Measurements from ENCODE around the gene MAPKBP1.

The MAPKBP1 gene

GRCh38 chr15:41866263-41866703 is 92.0 kb downstream of the MAPKBP1 start:
- Mint-ChIP-seq H3K36me3 (ENCODE audit: low read depth) (no peaks in the 10 kb centered on the region), H3K4me3 (no peak overlapping the region), H3K27ac (no peak overlapping the region), H3K9me3 (no peaks in the 10 kb centered on the region), H3K4me1 (peaks cover 5% of the 10 kb centered on the region), H3K27me3 (no peaks in the 10 kb centered on the region)
- DNase-seq (no peak), ATAC-seq (no peak)

- Mint-ChIP-seq H3K9me3 (no peaks in the 10 kb centered on the region), H3K27ac (no peak overlapping the region), H3K36me3 (ENCODE audit: low read depth) (no peaks in the 10 kb centered on the region), H3K4me1 (peaks cover 7% of the 10 kb centered on the region), H3K4me3 (no peak overlapping the region), H3K27me3 (no peaks in the 10 kb centered on the region)
- no peak for ATAC-seq
- DNase-seq, result no peak
These were observed 92.7 kb downstream of the MAPKBP1 start for GRCh38 chr15:41866872-41867579.

- no peaks in the 10 kb centered on the region for H3K9me3 Mint-ChIP-seq
- H3K27ac Mint-ChIP-seq, result no peak overlapping the region
- DNase-seq (no peak), ATAC-seq (no peak)
- peaks cover 7% of the 10 kb centered on the region for H3K4me1 Mint-ChIP-seq
- H3K36me3 Mint-ChIP-seq (ENCODE audit: low read depth), result no peaks in the 10 kb centered on the region
- no peaks in the 10 kb centered on the region for H3K27me3 Mint-ChIP-seq
- no peak overlapping the region for H3K4me3 Mint-ChIP-seq
These were observed 94.0 kb downstream of the MAPKBP1 start for GRCh38 chr15:41868321-41868720.

GRCh38 chr15:41869770-41870688 is 95.7 kb downstream of the MAPKBP1 start:
- Mint-ChIP-seq H3K27me3 (no peaks in the 10 kb centered on the region), H3K27ac (peak overlapping the region; percentile 30), H3K9me3 (no peaks in the 10 kb centered on the region), H3K36me3 (ENCODE audit: low read depth) (no peaks in the 10 kb centered on the region), H3K4me1 (peaks cover 7% of the 10 kb centered on the region), H3K4me3 (no peak overlapping the region)
- DNase-seq (no peak), ATAC-seq (no peak)

GRCh38 chr15:41870689-41871081 is 96.4 kb downstream of the MAPKBP1 start:
- Mint-ChIP-seq H3K4me3 (no peak overlapping the region), H3K36me3 (ENCODE audit: low read depth) (no peaks in the 10 kb centered on the region), H3K9me3 (no peaks in the 10 kb centered on the region), H3K27me3 (no peaks in the 10 kb centered on the region), H3K27ac (peak overlapping the region; percentile 30), H3K4me1 (peaks cover 7% of the 10 kb centered on the region)
- DNase-seq (peak; percentile 27), ATAC-seq (peak; percentile 85)

- Mint-ChIP-seq H3K36me3 (ENCODE audit: low read depth) (no peaks in the 10 kb centered on the region), H3K27ac (no peak overlapping the region), H3K4me3 (no peak overlapping the region)
These were observed 97.1 kb downstream of the MAPKBP1 start for GRCh38 chr15:41871175-41871905.

GRCh38 chr15:41872166-41872747 is 98.0 kb downstream of the MAPKBP1 start:
- peaks cover 7% of the 10 kb centered on the region for H3K4me1 Mint-ChIP-seq
- H3K9me3 Mint-ChIP-seq, result no peaks in the 10 kb centered on the region

More at GRCh38 chr15:41871175-41871905, 97.1 kb downstream of the MAPKBP1 start:
- Mint-ChIP-seq H3K4me1 (peaks cover 7% of the 10 kb centered on the region), H3K27me3 (no peaks in the 10 kb centered on the region), H3K9me3 (no peaks in the 10 kb centered on the region)
- DNase-seq, result no peak
- ATAC-seq, result no peak

GRCh38 chr15:41873711-41874110 is 99.4 kb downstream of the MAPKBP1 start:
- Mint-ChIP-seq H3K27ac (no peak overlapping the region), H3K4me1 (peaks cover 7% of the 10 kb centered on the region), H3K27me3 (no peaks in the 10 kb centered on the region), H3K9me3 (no peaks in the 10 kb centered on the region), H3K4me3 (no peak overlapping the region), H3K36me3 (ENCODE audit: low read depth) (no peaks in the 10 kb centered on the region)
- ATAC-seq (no peak), DNase-seq (no peak)

More at GRCh38 chr15:41872166-41872747, 98.0 kb downstream of the MAPKBP1 start:
- H3K27ac Mint-ChIP-seq, result no peak overlapping the region
- H3K4me3 Mint-ChIP-seq, result no peak overlapping the region
- ATAC-seq, result no peak
- no peaks in the 10 kb centered on the region for H3K36me3 Mint-ChIP-seq (ENCODE audit: low read depth)
- no peak for DNase-seq
- no peaks in the 10 kb centered on the region for H3K27me3 Mint-ChIP-seq

- Mint-ChIP-seq H3K9me3 (no peaks in the 10 kb centered on the region), H3K4me3 (no peak overlapping the region), H3K36me3 (ENCODE audit: low read depth) (no peaks in the 10 kb centered on the region), H3K27ac (no peak overlapping the region), H3K27me3 (peaks cover under 1% of the 10 kb centered on the region), H3K4me1 (peaks cover 7% of the 10 kb centered on the region)
- ATAC-seq (no peak), DNase-seq (no peak)
These were observed 100.5 kb downstream of the MAPKBP1 start for GRCh38 chr15:41874736-41875135.

- Mint-ChIP-seq H3K9me3 (no peaks in the 10 kb centered on the region), H3K27me3 (peaks cover 2% of the 10 kb centered on the region), H3K27ac (no peak overlapping the region), H3K4me1 (peaks cover 2% of the 10 kb centered on the region), H3K36me3 (ENCODE audit: low read depth) (no peaks in the 10 kb centered on the region), H3K4me3 (no peak overlapping the region)
- DNase-seq, result no peak
- ATAC-seq, result no peak
These were observed 101.7 kb downstream of the MAPKBP1 start for GRCh38 chr15:41876007-41876406.

GRCh38 chr15:41876689-41877088 is 102.4 kb downstream of the MAPKBP1 start:
- Mint-ChIP-seq H3K9me3 (no peaks in the 10 kb centered on the region), H3K27ac (no peak overlapping the region), H3K27me3 (peaks cover 7% of the 10 kb centered on the region), H3K36me3 (ENCODE audit: low read depth) (no peaks in the 10 kb centered on the region), H3K4me1 (peaks cover 4% of the 10 kb centered on the region), H3K4me3 (no peak overlapping the region)
- ATAC-seq (peak; percentile 17), DNase-seq (no peak)

Measured in activated naive CD8-positive, alpha-beta T cell treated with anti-CD3 and anti-CD28 coated beads, Interleukin-2, amount 50 U/mL, for 24 hours (primary cell).